CD14-positive monocyte (primary cell): ENCODE measurements around the gene PHKA2. TPM values are rescaled to one million over a fixed set of nuclear protein-coding genes. Genes with fewer than 3 reads are reported as not detected.

Source experiments
- DNase-seq, 3 donors: peaks; one replicate each; pipeline ENCODE4 v3.0.0-alpha.2; 2011 to 2022
- H2AFZ ChIP-seq: 2 replicates; pipeline ENCODE4 v1.6.0; 2012; ENCODE audit warnings: mild to moderate bottlenecking, low read depth, low read length, inconsistent platforms; ENCODE audit not compliant: insufficient read depth, poor library complexity, severe bottlenecking
- H3K27ac ChIP-seq, 2 donors: 1 replicate in 1 of 2; 2 replicates in 1 of 2; pipeline ENCODE4 v1.5.1; 2012 to 2013; ENCODE audit warnings: low read length in 2 of 2, control low read depth in 1 of 2, inconsistent platforms in 1 of 2, low read depth in 1 of 2, mild to moderate bottlenecking in 1 of 2
- H3K27me3 ChIP-seq, 2 donors: one replicate each; pipeline versions ENCODE4 v1.6.0 to v1.6.1; 2011 to 2013; ENCODE audit warnings: low read length in 2 of 2; ENCODE audit not compliant: control insufficient read depth in 2 of 2, insufficient read depth in 2 of 2
- H3K36me3 ChIP-seq, 2 donors: replicated peaks in 1 of 2; 1 replicate in 1 of 2; 2 replicates in 1 of 2; pipeline versions ENCODE4 v1.5.1 to v1.6.1; 2012 to 2013; ENCODE audit warnings: low read length in 2 of 2, control low read depth in 1 of 2, inconsistent platforms in 1 of 2, mild to moderate bottlenecking in 1 of 2; ENCODE audit not compliant: insufficient read depth in 2 of 2, control insufficient read depth in 1 of 2
- H3K4me1 ChIP-seq, 2 donors: 1 replicate in 1 of 2; 2 replicates in 1 of 2; pipeline versions ENCODE4 v1.5.1 to v1.6.1; 2012 to 2013; ENCODE audit warnings: low read length in 2 of 2, control low read depth in 1 of 2, inconsistent platforms in 1 of 2, mild to moderate bottlenecking in 1 of 2, moderate library complexity in 1 of 2; ENCODE audit not compliant: insufficient read depth in 2 of 2, control insufficient read depth in 1 of 2
- H3K4me2 ChIP-seq: replicated peaks from 2 replicates; pipeline ENCODE3; 2012; ENCODE audit warnings: low read length, moderate library complexity, mild to moderate bottlenecking; ENCODE audit not compliant: poor library complexity, severe bottlenecking; ENCODE audit errors: extremely low read depth
- H3K4me3 ChIP-seq, 3 experiments: fragments of 200-600 bp in 1 of 3; sonication (generic) in 1 of 3; replicated peaks in 1 of 3; 1 replicate in 2 of 3; 2 replicates in 1 of 3; pipeline ENCODE4 v1.5.1; 2011 to 2013; ENCODE audit warnings: low read length in 3 of 3, mild to moderate bottlenecking in 3 of 3, control low read depth in 2 of 3, low read depth in 2 of 3, inconsistent platforms in 1 of 3, moderate library complexity in 1 of 3
- H3K79me2 ChIP-seq: 2 replicates; pipeline ENCODE4 v1.6.0; 2012; ENCODE audit warnings: mild to moderate bottlenecking, control low read depth, inconsistent platforms, low read length, moderate library complexity; ENCODE audit not compliant: insufficient read depth
- H3K9ac ChIP-seq: 2 replicates; pipeline ENCODE4 v1.6.0; 2017; ENCODE audit warnings: low read length, mild to moderate bottlenecking; ENCODE audit not compliant: insufficient read depth, poor library complexity, severe bottlenecking
- H3K9me3 ChIP-seq, 2 donors: replicated peaks in 1 of 2; 1 replicate in 1 of 2; 2 replicates in 1 of 2; pipeline versions ENCODE4 v1.5.1 to v1.6.1; 2012 to 2013; ENCODE audit warnings: low read length in 2 of 2, control low read depth in 1 of 2; ENCODE audit not compliant: control insufficient read depth in 1 of 2, insufficient read depth in 1 of 2
- H4K20me1 ChIP-seq: 2 replicates; pipeline ENCODE4 v1.6.0; 2012; ENCODE audit warnings: mild to moderate bottlenecking, low read length, control low read depth, moderate library complexity; ENCODE audit not compliant: insufficient read depth
- H3K27ac Mint-ChIP-seq, 7 donors: one replicate each; pipeline ENCODE4 v1.8.0; 2020; ENCODE audit warnings: mild to moderate bottlenecking in 7 of 7, mixed read lengths in 7 of 7, moderate library complexity in 6 of 7, inconsistent platforms in 2 of 7
- H3K27me3 Mint-ChIP-seq, 3 donors: one replicate each; pipeline ENCODE4 v1.8.0; 2021 to 2022; ENCODE audit warnings: low read depth in 3 of 3, mild to moderate bottlenecking in 3 of 3, mixed read lengths in 3 of 3, moderate library complexity in 3 of 3, inconsistent platforms in 1 of 3
- H3K36me3 Mint-ChIP-seq, 2 donors: one replicate each; pipeline ENCODE4 v1.8.0; 2020; ENCODE audit warnings: mixed read lengths in 2 of 2, inconsistent platforms in 1 of 2, mild to moderate bottlenecking in 1 of 2
- H3K4me1 Mint-ChIP-seq: one replicate; pipeline ENCODE4 v1.8.0; 2020; ENCODE audit warnings: mild to moderate bottlenecking, mixed read lengths
- H3K4me3 Mint-ChIP-seq, 2 donors: one replicate each; pipeline ENCODE4 v1.8.0; 2020; ENCODE audit warnings: mild to moderate bottlenecking in 2 of 2, mixed read lengths in 2 of 2, moderate library complexity in 1 of 2
- H3K9me3 Mint-ChIP-seq, 7 donors: one replicate each; pipeline ENCODE4 v1.8.0; 2020 to 2022; ENCODE audit warnings: mixed read lengths in 7 of 7, mild to moderate bottlenecking in 6 of 7, moderate library complexity in 6 of 7, inconsistent platforms in 2 of 7
- WGBS: methylation state at CpG from one replicate; pipeline ENCODE4 v1.1.5; 2013; ENCODE audit warnings: missing lambda C conversion rate; ENCODE audit not compliant: insufficient coverage; 5-methylcytosine and 5-hydroxymethylcytosine counted together
- intact Hi-C, 2 donors: fragments of 100-400 bp; cut with micrococcal nuclease; formaldehyde crosslinking; loops; one replicate each; pipeline versions ENCODE4 v1.15.0 to v1.15.1; 2023
- polyA plus RNA-seq, 3 donors: library from polyadenylated mRNA; depleted of rRNA in 1 of 3; unstranded in 2 of 3; stranded (reverse) in 1 of 3; fragments of 300-500 nt in 2 of 3; fragments of >200 nt in 1 of 3; fragmentation: Illumina TruSeq in 2 of 3; gene quantifications; 1 replicate in 2 of 3; 2 replicates in 1 of 3; pipeline ENCODE4 v1.2.3, GENCODE V29; 2012 to 2021
- TF ChIP-seq, protein P1 (sequence below): fragments of 200-600 bp; IDR thresholded peaks from one replicate; pipeline ENCODE4 v1.8.0; 2022; ENCODE audit warnings: antibody characterized with exemption, mild to moderate bottlenecking

The PHKA2 gene
- polyA plus RNA-seq, 3 donors: 8.7 to 63.3 (median 9.1) TPM

- no peaks in the 10 kb centered on the region for H3K79me2 ChIP-seq
- Mint-ChIP-seq H3K4me3 (no peak overlapping the region), H3K27me3 (peaks cover 0 to 3% (median 0%) of the 10 kb centered on the region in 3 donors), H3K27ac (peak overlapping the region in 1 of 7 donors; percentile 23), H3K4me1 (no peaks in the 10 kb centered on the region), H3K9me3 (no peaks in the 10 kb centered on the region), H3K36me3 (peaks cover 54 to 65% of the 10 kb centered on the region in 2 donors)
- TF ChIP-seq, protein P1, sequence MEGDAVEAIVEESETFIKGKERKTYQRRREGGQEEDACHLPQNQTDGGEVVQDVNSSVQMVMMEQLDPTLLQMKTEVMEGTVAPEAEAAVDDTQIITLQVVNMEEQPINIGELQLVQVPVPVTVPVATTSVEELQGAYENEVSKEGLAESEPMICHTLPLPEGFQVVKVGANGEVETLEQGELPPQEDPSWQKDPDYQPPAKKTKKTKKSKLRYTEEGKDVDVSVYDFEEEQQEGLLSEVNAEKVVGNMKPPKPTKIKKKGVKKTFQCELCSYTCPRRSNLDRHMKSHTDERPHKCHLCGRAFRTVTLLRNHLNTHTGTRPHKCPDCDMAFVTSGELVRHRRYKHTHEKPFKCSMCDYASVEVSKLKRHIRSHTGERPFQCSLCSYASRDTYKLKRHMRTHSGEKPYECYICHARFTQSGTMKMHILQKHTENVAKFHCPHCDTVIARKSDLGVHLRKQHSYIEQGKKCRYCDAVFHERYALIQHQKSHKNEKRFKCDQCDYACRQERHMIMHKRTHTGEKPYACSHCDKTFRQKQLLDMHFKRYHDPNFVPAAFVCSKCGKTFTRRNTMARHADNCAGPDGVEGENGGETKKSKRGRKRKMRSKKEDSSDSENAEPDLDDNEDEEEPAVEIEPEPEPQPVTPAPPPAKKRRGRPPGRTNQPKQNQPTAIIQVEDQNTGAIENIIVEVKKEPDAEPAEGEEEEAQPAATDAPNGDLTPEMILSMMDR: no peak
- DNase-seq: no peak
- intact Hi-C loops: no loop called here
- H3K36me3 ChIP-seq: peaks cover 50 to 74% of the 10 kb centered on the region in 2 donors
- H3K27me3 ChIP-seq: no peaks in the 10 kb centered on the region
- no peak overlapping the region for H3K4me2 ChIP-seq
- no peak overlapping the region for H2AFZ ChIP-seq
- no CpG with 5 or more reads among the region's 2 CpGs for WGBS
- no peak overlapping the region for H3K27ac ChIP-seq
- H3K4me1 ChIP-seq: no peaks in the 10 kb centered on the region
- H3K9me3 ChIP-seq: no peaks in the 10 kb centered on the region
- H3K4me3 ChIP-seq: no peak overlapping the region
- no peaks in the 10 kb centered on the region for H4K20me1 ChIP-seq
- no peak overlapping the region for H3K9ac ChIP-seq
Observed at GRCh38 chrX:18941896-18942295, 42.0 kb downstream of the PHKA2 start.

DNA sequence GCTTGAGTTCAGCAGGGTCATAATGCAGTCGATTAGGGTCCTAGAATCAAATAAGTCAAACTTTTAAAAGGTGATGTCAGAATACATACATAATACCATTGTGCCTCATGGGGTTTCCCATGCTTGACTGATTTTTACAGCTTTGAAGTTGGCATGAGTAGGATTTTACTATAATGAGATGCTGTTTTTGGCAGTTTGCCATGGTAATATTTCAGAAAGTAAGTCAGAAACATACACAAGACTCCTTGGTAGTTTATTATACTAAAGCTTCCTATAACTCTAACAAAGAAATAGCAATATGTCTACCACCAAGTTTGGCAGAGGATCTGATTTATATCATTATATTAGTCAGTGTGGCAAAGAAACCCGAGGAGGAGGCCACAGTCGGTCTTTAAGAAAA lies 45.2 kb downstream of the PHKA2 start:
- Mint-ChIP-seq H3K4me1 (no peaks in the 10 kb centered on the region), H3K27me3 (peaks cover 0 to 4% (median 0%) of the 10 kb centered on the region in 3 donors), H3K9me3 (no peaks in the 10 kb centered on the region), H3K27ac (no peak overlapping the region), H3K4me3 (no peak overlapping the region), H3K36me3 (peaks cover 52 to 62% of the 10 kb centered on the region in 2 donors)
- Histone ChIP-seq H3K4me3 (no peak overlapping the region), H3K27me3 (no peaks in the 10 kb centered on the region), H3K9ac (no peak overlapping the region), H2AFZ (no peak overlapping the region), H3K4me1 (no peaks in the 10 kb centered on the region), H3K9me3 (no peaks in the 10 kb centered on the region), H3K27ac (no peak overlapping the region), H3K79me2 (no peaks in the 10 kb centered on the region), H3K36me3 (peaks cover 52 to 86% of the 10 kb centered on the region in 2 donors), H4K20me1 (no peaks in the 10 kb centered on the region), H3K4me2 (no peak overlapping the region)
- intact Hi-C loops: loop anchor here (10.0 kb wide), 2 partner anchors 46 to 396 kb away; partner anchors contain the start of gene PHKA2 (in 1 of the 2)
- no peak for DNase-seq
- TF ChIP-seq, protein P1: no peak
- no CpG with 5 or more reads among the region's 3 CpGs for WGBS
